Daoy (cell line): ENCODE results near the gene CAMK1D. TPM values are rescaled to one million over a fixed set of nuclear protein-coding genes. Genes with fewer than 3 reads are reported as not detected.
"Not testable (repeated sequence)": the region's sequence is repeated elsewhere in the genome, so short reads cannot be mapped to it uniquely, and the experiment has no call there.

Experiments
- DNase-seq: peaks from one replicate; pipeline ENCODE4 v3.0.0-alpha.2; 2015; ENCODE audit warnings: low read depth
- total RNA-seq: library from RNA; depleted of rRNA; stranded (reverse); fragments of >200 nt; shearing (Covaris generic); gene quantifications from 2 replicates; pipeline ENCODE4 v1.2.3, GENCODE V29; 2014

Gene CAMK1D
- total RNA-seq, 1 experiment from 2014 or later = 6.1 TPM

- peak; percentile 66 for DNase-seq
Observed at GRCh38 chr10:12513775-12514673, 164.7 kb downstream of the CAMK1D start.

GRCh38 chr10:12518024-12518423 lies 168.7 kb downstream of the CAMK1D start:
- no peak for DNase-seq

GRCh38 chr10:12521423-12521822 lies 172.1 kb downstream of the CAMK1D start:
- DNase-seq = no peak

GRCh38 chr10:12526311-12526710 lies 177.0 kb downstream of the CAMK1D start:
- no peak for DNase-seq

GRCh38 chr10:12529976-12530375 lies 180.6 kb downstream of the CAMK1D start:
- no peak for DNase-seq

- DNase-seq = no peak
Observed at GRCh38 chr10:12531305-12532220, 182.2 kb downstream of the CAMK1D start.

DNA sequence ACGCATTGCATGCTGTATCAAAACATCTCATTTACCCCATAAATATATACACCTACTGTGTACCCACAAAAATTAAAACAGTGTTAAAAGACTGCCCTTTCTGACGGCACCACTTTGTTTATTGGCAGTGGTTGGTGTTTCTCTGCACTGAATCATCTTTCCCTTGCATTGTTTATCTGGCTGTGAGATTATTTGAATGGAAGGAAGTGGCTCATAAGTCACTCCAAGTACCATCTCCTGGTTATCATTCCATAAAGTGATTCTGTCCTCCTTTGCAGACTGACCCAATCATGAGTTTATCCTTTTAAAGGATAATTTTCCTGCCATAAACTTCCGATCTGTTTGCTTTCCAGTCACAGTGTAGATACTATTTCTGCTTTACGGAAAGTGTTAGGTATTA lies 183.8 kb downstream of the CAMK1D start:
- no peak for DNase-seq

DNA sequence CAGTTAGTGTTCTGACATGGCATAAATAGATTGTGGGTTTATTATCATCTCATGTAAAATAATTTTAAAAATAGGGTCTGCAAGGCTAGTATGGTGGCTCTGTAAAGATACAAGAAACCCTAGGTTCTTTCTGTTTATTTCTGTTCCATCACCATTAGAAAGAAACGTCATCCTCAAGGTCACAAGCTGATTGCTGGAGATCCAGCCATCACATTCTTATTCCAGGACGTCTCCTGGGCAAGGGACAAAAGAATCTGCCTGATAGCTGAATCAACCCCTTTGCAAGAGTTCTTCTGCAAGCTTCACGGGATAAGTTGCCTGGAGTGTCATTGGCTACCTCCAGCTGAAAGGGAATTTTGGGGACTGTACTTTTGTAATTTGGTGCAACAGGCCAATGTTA lies 184.4 kb downstream of the CAMK1D start:
- DNase-seq = no peak

GRCh38 chr10:12534824-12535223 lies 185.5 kb downstream of the CAMK1D start:
- DNase-seq = peak; percentile 52

DNA sequence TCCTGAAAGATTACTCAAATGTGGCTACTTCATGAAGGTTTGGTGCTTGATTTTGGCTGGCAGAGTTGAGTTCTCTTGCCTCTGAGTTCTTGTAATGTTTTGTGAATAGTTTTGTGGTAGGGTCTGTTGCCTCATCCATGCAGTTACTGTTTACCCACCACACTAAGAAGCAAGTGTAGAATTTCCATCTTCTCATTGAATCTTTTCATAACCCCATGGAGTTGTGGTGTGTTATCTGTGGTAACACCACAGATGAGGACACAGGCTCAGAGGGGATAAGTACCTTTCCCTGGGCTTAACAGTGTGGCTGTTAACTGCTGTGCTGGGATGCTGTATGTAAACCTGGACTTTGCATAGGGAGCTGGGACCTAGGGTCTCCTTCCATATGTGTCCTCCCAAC lies 186.3 kb downstream of the CAMK1D start:
- DNase-seq = peak; percentile 30

- no peak for DNase-seq
Observed at GRCh38 chr10:12538491-12538995, 189.2 kb downstream of the CAMK1D start.

- no peak for DNase-seq
Observed at GRCh38 chr10:12539350-12540164, 190.2 kb downstream of the CAMK1D start.

DNA sequence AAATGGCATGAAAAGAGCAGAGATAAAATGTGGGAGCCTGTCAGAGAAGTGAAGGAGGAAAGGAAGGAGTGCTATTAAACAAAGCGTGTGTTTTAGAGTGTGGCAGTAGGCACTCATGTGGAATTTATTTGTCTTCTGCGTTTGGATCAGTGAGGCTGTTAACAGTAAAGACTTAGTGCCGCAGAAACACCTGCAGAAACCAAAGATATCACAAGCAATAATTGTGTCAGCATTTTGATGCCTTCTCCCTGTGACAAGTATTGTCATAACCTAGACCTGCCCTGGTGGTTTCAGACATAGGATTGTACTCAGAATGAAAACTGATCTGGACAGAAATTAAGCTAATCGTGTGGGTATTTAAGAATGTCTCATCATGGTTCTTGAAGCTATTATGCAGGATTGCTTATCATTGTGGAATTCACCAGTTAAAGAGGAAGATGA lies 191.0 kb downstream of the CAMK1D start:
- peak; percentile 28 for DNase-seq

DNA sequence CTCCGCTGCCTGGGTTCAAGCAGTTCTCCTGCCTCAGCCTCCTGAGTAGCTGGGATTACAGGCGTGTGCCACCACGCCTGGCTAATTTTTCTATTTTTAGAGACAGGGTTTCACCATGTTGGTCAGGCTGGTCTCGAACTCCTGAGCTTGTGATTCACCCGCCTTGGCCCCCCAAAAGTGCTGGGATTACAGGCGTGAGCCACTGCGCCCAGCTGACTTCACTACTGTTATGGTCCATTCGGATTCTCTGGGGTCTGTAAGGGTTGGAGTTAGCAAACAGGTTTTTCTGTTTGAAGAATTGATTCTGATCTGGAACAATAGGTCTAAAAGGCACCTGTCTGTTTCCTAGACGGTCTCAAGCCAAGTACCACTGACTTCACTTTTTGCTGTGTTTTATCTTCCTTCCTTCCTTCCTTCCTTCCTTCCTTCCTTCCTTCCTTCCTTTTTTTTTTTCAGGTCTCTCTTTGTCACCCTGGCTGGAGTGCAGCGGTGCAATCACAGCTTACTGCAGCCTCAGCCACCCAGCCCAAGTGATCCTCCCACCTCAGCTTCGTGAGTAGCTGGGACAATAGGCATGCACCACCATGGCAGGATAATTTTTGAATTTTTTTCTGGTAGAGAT lies 192.2 kb downstream of the CAMK1D start:
- DNase-seq = no peak

DNA sequence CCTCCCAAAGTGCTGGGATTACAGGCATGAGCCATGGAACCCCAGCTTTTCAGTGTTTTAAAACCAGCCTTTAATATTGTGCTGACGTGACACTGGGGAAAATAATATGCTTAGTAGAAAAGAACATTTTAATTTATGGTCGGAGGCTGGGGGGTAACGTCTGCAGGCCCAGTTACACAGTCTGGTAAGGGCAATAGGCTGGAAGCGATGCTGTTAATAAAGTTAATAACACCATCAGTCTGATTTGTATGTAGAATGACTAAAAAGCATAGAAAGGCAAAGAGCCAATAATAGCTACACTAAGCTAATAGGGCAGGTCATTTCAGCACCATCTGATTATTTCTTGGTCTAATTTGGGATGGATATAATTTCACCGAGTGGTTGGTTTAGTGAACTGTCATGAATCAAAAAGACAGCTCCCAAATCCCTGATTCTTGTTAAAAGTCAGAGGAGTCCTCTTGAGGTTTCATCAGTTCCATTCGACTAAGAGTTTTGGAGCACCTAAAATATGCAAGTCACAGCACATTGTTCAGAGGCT lies 192.9 kb downstream of the CAMK1D start:
- no peak for DNase-seq

DNA sequence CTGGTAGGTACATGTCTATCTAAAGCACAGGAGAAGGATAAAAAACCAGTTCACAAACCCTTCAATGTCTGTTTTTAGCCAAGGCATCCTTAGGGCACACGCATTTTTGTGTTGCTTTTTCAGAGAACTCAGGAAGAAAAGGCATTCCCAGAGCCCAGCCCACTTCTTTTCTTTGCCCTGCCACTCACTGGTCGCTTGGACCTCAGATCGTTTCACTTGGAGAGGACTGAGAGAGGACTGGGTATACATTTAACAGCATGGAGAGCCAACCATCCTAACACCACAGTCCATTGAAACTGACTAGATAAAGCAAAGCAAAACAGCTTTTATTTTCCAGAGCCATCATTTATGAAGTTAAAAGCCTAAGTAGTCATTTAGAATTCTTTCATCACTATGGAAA lies 194.2 kb downstream of the CAMK1D start:
- no peak for DNase-seq

DNA sequence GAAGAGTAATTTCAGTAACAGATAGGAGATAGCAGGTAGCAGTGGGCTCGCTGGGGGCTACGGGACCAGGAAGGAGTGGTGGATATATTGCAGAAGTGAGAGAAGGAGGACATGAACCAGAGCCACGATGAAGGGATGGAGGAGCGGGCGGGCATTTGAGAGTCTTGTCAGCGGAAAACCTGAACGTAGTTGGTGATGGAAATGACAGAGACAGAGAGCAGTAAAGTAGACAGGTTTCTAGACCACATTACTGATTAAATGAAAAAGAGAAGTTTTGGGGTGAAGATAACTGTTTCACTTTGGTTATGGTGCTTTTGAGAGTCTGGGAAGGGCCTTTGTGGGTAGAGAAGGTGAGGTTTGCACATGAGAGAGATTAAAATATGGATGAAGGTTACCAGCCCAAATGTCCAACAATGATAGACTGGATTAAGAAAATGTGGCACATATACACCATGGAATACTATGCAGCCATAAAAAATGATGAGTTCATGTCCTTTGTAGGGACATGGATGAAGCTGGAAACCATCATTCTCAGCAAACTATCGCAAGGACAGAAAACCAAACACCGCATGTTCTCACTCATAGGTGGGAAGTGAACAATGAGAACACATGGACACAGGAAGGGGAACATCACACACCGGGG lies 196.9 kb downstream of the CAMK1D start:
- not testable (repeated sequence) for DNase-seq

DNA sequence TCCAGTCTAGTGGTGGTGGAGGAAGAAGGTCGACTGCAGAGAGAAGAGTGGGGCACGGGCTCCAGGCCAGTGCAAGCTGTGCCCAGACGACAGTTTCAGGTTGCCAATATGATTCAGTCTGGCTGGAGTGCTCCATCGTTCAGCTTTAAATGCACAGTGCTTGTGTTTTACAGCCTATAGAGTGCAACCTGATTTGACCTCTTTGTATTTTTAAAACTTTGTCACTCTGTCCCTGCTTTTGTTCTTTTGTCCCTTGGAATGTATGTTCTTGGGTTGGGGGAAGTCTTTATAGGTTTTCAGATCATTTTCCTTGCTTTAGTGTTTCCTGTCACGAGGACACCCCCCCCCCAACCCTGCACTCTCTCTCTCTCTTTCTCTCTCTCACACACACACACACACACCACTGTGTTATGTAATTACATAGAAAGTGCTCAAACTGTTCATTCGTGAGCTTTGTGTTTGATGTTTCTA lies 198.0 kb downstream of the CAMK1D start:
- no peak for DNase-seq

DNA sequence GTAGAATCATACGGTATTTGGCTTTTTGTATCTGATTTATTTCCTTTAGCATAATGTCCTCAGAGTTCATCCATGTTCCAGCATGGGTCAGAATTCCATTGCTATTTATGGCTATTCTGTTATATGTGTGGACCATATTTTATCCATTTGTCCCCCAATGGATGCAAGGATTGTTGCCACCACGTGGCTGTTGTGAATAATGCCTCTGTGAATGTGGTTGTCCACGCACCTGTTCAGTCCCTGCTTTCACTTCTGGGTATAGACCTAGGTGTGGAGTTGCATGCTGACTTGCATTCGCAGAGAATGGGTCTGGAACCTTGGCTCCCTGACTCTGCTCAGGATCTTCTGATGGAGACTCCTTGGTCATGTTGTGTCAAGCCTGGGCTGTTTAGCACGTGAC lies 199.9 kb downstream of the CAMK1D start:
- no peak for DNase-seq

DNA sequence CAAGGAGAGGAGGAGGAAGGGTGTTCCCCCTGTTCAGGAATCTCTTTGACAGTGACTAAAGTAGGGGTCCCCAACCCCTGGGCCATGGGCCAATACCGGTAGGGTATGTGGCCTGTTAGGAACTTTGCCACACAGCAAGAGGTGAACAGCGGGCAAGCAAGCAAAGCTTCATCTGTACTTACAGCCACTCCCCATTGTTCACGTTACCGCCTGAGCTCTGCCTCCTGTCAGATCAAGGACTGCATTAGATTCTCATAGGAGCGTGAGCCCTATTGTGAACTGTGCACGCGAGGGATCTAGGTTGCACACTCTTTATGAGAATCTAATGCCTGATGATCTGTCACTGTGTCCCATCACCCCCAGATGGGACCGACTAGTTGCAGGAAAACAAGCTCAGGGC lies 201.6 kb downstream of the CAMK1D start:
- no peak for DNase-seq
